Eye (tissue), 1 donor: ENCODE data around the gene ANKRD29.
"Not testable (repeated sequence)": the region's sequence is repeated elsewhere in the genome, so short reads cannot be mapped to it uniquely, and the experiment has no call there.

Source experiments
- DNase-seq: peaks from one replicate; pipeline ENCODE4 v3.0.0-alpha.2; 2015

ANKRD29 gene

GRCh38 chr18:23643815-23644490 lies 18.8 kb downstream of the ANKRD29 start:
- DNase-seq, result peak; percentile 26

GRCh38 chr18:23641937-23642666 lies 20.6 kb downstream of the ANKRD29 start:
- no peak for DNase-seq

GRCh38 chr18:23641143-23641720 lies 21.5 kb downstream of the ANKRD29 start:
- no peak for DNase-seq

- no peak for DNase-seq
These were observed 22.7 kb downstream of the ANKRD29 start for GRCh38 chr18:23640052-23640451.

GRCh38 chr18:23636433-23636832 lies 26.3 kb downstream of the ANKRD29 start:
- DNase-seq, result not testable (repeated sequence)

GRCh38 chr18:23636071-23636399 lies 26.7 kb downstream of the ANKRD29 start:
- DNase-seq, result no peak

GRCh38 chr18:23635283-23636070 lies 27.2 kb downstream of the ANKRD29 start:
- DNase-seq, result no peak

- DNase-seq, result no peak
These were observed 28.0 kb downstream of the ANKRD29 start for GRCh38 chr18:23634692-23635091.

- DNase-seq, result no peak
These were observed 30.1 kb downstream of the ANKRD29 start for GRCh38 chr18:23632615-23633014.

GRCh38 chr18:23631746-23632145 lies 31.0 kb downstream of the ANKRD29 start:
- peak; percentile 24 for DNase-seq

GRCh38 chr18:23631312-23631711 lies 31.4 kb downstream of the ANKRD29 start:
- DNase-seq, result no peak

- DNase-seq, result no peak
These were observed 33.2 kb downstream of the ANKRD29 start for GRCh38 chr18:23629444-23629946.

- DNase-seq, result no peak
These were observed 34.7 kb downstream of the ANKRD29 start for GRCh38 chr18:23627970-23628369.

GRCh38 chr18:23627321-23627720 lies 35.4 kb downstream of the ANKRD29 start:
- no peak for DNase-seq

- no peak for DNase-seq
These were observed 36.0 kb downstream of the ANKRD29 start for GRCh38 chr18:23626451-23627279.

GRCh38 chr18:23623040-23623439 lies 39.7 kb downstream of the ANKRD29 start:
- DNase-seq, result no peak

GRCh38 chr18:23619388-23619881 lies 43.3 kb downstream of the ANKRD29 start:
- DNase-seq, result no peak

- peak; percentile 79 for DNase-seq
These were observed 43.8 kb downstream of the ANKRD29 start for GRCh38 chr18:23618862-23619387.

- DNase-seq, result no peak
These were observed 45.2 kb downstream of the ANKRD29 start for GRCh38 chr18:23617412-23618014.

- DNase-seq, result no peak
These were observed 46.5 kb downstream of the ANKRD29 start for GRCh38 chr18:23616258-23616657.

- DNase-seq, result no peak
These were observed 47.8 kb downstream of the ANKRD29 start for GRCh38 chr18:23614891-23615290.
